Measurements from ENCODE around the gene CD300LG. TPM values are rescaled to one million over a fixed set of nuclear protein-coding genes. Genes with fewer than 3 reads are reported as not detected.

Gene CD300LG
- total and polyA plus RNA-seq, 7 donors = 5.4 to 21.7 (median 10.9) TPM

GRCh38 chr17:43831633-43832032 lies 15.3 kb upstream of the CD300LG start:
- no peak for ATAC-seq
- Histone ChIP-seq H3K27me3 (ENCODE audit: insufficient read depth in 3 of 3, low read length in 2 of 3) (peaks cover 0 to 2% (median 0%) of the 10 kb centered on the region in 3 donors), H3K4me1 (peaks cover 4% of the 10 kb centered on the region), H3K36me3 (ENCODE audit: insufficient read depth in 1 of 2, low read depth in 1 of 2) (peaks cover 0 to 30% of the 10 kb centered on the region in 2 donors), H3K4me3 (no peak overlapping the region), H3K9me3 (no peaks in the 10 kb centered on the region), H3K27ac (no peak overlapping the region)
- TF ChIP-seq CTCF (IDR thresholded peaks at IDR 0.05) = no peak
- DNase-seq = no peak
- intact Hi-C loops (cut with DNase I) = loop anchor here in 1 of 2 donors (5.0 kb wide), 1 partner anchor 49 kb away; the partner anchor contains the start of gene CFAP97D1
- WGBS, 3 donors = 71 to 89% (median 77%) methylated on average over 8 of the region's 8 CpGs

- Histone ChIP-seq H3K9me3 (no peaks in the 10 kb centered on the region), H3K4me3 (peak overlapping the region; percentile 79), H3K27ac (peak overlapping the region; percentile 30), H3K27me3 (ENCODE audit: insufficient read depth in 3 of 3, low read length in 2 of 3) (peaks cover 0 to 2% (median 0%) of the 10 kb centered on the region in 3 donors), H3K4me1 (peaks cover 4% of the 10 kb centered on the region), H3K36me3 (ENCODE audit: insufficient read depth in 1 of 2, low read depth in 1 of 2) (peaks cover 0 to 30% of the 10 kb centered on the region in 2 donors)
- TF ChIP-seq CTCF (IDR thresholded peaks at IDR 0.05) = no peak
- 10 to 17% (median 11%) methylated on average over 32 to 51 of the region's 51 CpGs for WGBS, 3 donors
- peak; percentile 62 to 73 for DNase-seq
- peak; percentile 68 to 88 (median 84) for ATAC-seq
- intact Hi-C loops (cut with DNase I) = loop anchor here in 1 of 2 donors (5.0 kb wide), 1 partner anchor 50 kb away; the partner anchor contains the start of gene CFAP97D1
Measured at GRCh38 chr17:43832168-43832975, 14.6 kb upstream of the CD300LG start.

- peak within 1 kb of the TSS; percentile 79 for H3K4me3 ChIP-seq
- peaks cover 0 to 2% (median 0%) of the 10 kb centered on the region in 3 donors for H3K27me3 ChIP-seq (ENCODE audit: insufficient read depth in 3 of 3, low read length in 2 of 3)
- ATAC-seq = peak; percentile 81 to 90 (median 84)
- peaks cover 0 to 22% of the 10 kb centered on the region in 2 donors for H3K36me3 ChIP-seq (ENCODE audit: insufficient read depth in 1 of 2, low read depth in 1 of 2)
- DNase-seq = peak; percentile 70 to 72
- TF ChIP-seq CTCF (IDR thresholded peaks at IDR 0.05) = no peak
- H3K9me3 ChIP-seq = no peaks in the 10 kb centered on the region
- peaks cover 4% of the 10 kb centered on the region for H3K4me1 ChIP-seq
- H3K27ac ChIP-seq = peak within 1 kb of the TSS; percentile 30
- intact Hi-C loops (cut with DNase I) = loop anchor here in 1 of 2 donors (5.0 kb wide), 1 partner anchor 51 kb away; the partner anchor contains the start of gene CFAP97D1
- WGBS, 3 donors = 2 to 4% (median 3%) methylated on average over 36 to 84 of the region's 87 CpGs
Measured at GRCh38 chr17:43832976-43833829, 13.8 kb upstream of the CD300LG start, which contains the start of gene MPP3. Gene MPP3 (minus strand): TSS chr17:43833146. CDS start chr17:43831906, 1,240 bp downstream.

- no peak for DNase-seq
- peaks cover 4% of the 10 kb centered on the region for H3K4me1 ChIP-seq
- peaks cover 0 to 2% (median 0%) of the 10 kb centered on the region in 3 donors for H3K27me3 ChIP-seq (ENCODE audit: insufficient read depth in 3 of 3, low read length in 2 of 3)
- TF ChIP-seq CTCF (IDR thresholded peaks at IDR 0.05) = no peak
- no peak overlapping the region for H3K4me3 ChIP-seq
- no peak for ATAC-seq
- no peak overlapping the region for H3K27ac ChIP-seq
- H3K36me3 ChIP-seq (ENCODE audit: insufficient read depth in 1 of 2, low read depth in 1 of 2) = peaks cover 0 to 16% of the 10 kb centered on the region in 2 donors
- WGBS, 3 donors = 64 to 78% (median 66%) methylated on average over 2 of the region's 2 CpGs
- no peaks in the 10 kb centered on the region for H3K9me3 ChIP-seq
- intact Hi-C loops (cut with DNase I) = loop anchor here in 1 of 2 donors (5.0 kb wide), 1 partner anchor 52 kb away; the partner anchor contains the start of gene CFAP97D1
Measured at GRCh38 chr17:43834106-43834505, 12.9 kb upstream of the CD300LG start.

Measured in psoas muscle (tissue), 8 donors.